GM18907 (cell line): Measurements from ENCODE around the gene FAM83E.

Experiments
- ATAC-seq: cut with Tn5 transposase; IDR thresholded peaks from one replicate; pipeline ENCODE4 v1.9.1; 2021; ENCODE audit warnings: mild to moderate bottlenecking, moderate library complexity; ENCODE audit not compliant: unreplicated experiment

Gene FAM83E

GRCh38 chr19:48613852-48614435, 932 bp downstream of the FAM83E start:
- no peak for ATAC-seq

- no peak for ATAC-seq
Observed at GRCh38 chr19:48613024-48613851, 1.6 kb downstream of the FAM83E start.

- ATAC-seq, result no peak
Observed at GRCh38 chr19:48611872-48612271, 3.0 kb downstream of the FAM83E start.

GRCh38 chr19:48609571-48610108, 5.2 kb downstream of the FAM83E start:
- ATAC-seq, result no peak

- ATAC-seq, result peak; percentile 51
Observed at GRCh38 chr19:48608798-48609263, 6.0 kb downstream of the FAM83E start.

GRCh38 chr19:48607359-48607755, 7.5 kb downstream of the FAM83E start:
- ATAC-seq, result no peak

- ATAC-seq, result no peak
Observed at GRCh38 chr19:48606463-48607358, 8.2 kb downstream of the FAM83E start, which contains the start of gene SPACA4. Gene SPACA4 (plus strand): TSS chr19:48606742. CDS start chr19:48606979, 237 bp downstream.

- ATAC-seq, result no peak
Observed at GRCh38 chr19:48603850-48604249, 11.0 kb downstream of the FAM83E start.

GRCh38 chr19:48603449-48603848, 11.4 kb downstream of the FAM83E start:
- ATAC-seq, result no peak

GRCh38 chr19:48603001-48603400, 11.9 kb downstream of the FAM83E start:
- ATAC-seq, result no peak

- no peak for ATAC-seq
Observed at GRCh38 chr19:48600679-48601417, 14.0 kb downstream of the FAM83E start.

GRCh38 chr19:48598996-48599700, 15.7 kb downstream of the FAM83E start:
- ATAC-seq, result no peak

- no peak for ATAC-seq
Observed at GRCh38 chr19:48596679-48597465, 18.0 kb downstream of the FAM83E start.

- ATAC-seq, result no peak
Observed at GRCh38 chr19:48596237-48596636, 18.6 kb downstream of the FAM83E start.

GRCh38 chr19:48595833-48596232, 19.0 kb downstream of the FAM83E start:
- no peak for ATAC-seq

- ATAC-seq, result no peak
Observed at GRCh38 chr19:48595171-48595570, 19.7 kb downstream of the FAM83E start.

GRCh38 chr19:48591021-48591420, 23.9 kb downstream of the FAM83E start:
- no peak for ATAC-seq

GRCh38 chr19:48588670-48589401, 26.0 kb downstream of the FAM83E start:
- ATAC-seq, result no peak
